Fibroblast of mammary gland (primary cell): ENCODE results near the gene SGPP1.

Experiments
- DNase-seq: peaks from one replicate; pipeline ENCODE4 v3.0.0-alpha.2; 2010; ENCODE audit warnings: low read depth
- H3K4me3 ChIP-seq: 2 replicates; pipeline ENCODE4 v1.5.1; 2011; ENCODE audit warnings: low read depth, mild to moderate bottlenecking, low read length, moderate library complexity; ENCODE audit not compliant: control insufficient read depth
- TF ChIP-seq, protein P1 (sequence below): conservative IDR thresholded peaks from 2 replicates; pipeline ENCODE4 v1.5.1; 2011; ENCODE audit warnings: low read depth, low read length, inconsistent platforms; ENCODE audit not compliant: control insufficient read depth, insufficient read depth

The SGPP1 gene

GRCh38 chr14:63656194-63656593, 71.7 kb downstream of the SGPP1 start:
- TF ChIP-seq, protein P1, sequence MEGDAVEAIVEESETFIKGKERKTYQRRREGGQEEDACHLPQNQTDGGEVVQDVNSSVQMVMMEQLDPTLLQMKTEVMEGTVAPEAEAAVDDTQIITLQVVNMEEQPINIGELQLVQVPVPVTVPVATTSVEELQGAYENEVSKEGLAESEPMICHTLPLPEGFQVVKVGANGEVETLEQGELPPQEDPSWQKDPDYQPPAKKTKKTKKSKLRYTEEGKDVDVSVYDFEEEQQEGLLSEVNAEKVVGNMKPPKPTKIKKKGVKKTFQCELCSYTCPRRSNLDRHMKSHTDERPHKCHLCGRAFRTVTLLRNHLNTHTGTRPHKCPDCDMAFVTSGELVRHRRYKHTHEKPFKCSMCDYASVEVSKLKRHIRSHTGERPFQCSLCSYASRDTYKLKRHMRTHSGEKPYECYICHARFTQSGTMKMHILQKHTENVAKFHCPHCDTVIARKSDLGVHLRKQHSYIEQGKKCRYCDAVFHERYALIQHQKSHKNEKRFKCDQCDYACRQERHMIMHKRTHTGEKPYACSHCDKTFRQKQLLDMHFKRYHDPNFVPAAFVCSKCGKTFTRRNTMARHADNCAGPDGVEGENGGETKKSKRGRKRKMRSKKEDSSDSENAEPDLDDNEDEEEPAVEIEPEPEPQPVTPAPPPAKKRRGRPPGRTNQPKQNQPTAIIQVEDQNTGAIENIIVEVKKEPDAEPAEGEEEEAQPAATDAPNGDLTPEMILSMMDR: no peak
- no peak for DNase-seq
- H3K4me3 ChIP-seq: no peak overlapping the region

GRCh38 chr14:63654936-63655335, 72.9 kb downstream of the SGPP1 start:
- DNase-seq: no peak
- no peak overlapping the region for H3K4me3 ChIP-seq
- TF ChIP-seq, protein P1: no peak

DNA sequence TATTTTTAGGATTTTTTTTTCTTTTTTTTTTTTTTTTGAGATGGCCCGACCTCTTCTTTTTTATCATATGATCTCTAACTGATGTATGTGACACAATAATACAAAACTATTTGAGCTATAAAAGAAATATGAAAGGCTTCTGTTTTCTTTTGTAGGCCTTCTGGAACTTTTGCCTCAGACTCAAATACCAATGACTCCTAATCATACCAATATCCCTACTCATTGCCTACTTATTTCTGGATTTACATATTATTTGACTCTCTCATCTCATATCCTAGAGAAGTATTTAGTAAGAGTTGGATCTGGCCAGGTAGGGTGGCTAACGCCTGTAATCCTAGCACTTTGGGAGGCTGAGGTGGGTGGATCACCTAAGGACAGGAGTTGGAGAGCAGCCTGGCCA, 73.5 kb downstream of the SGPP1 start:
- H3K4me3 ChIP-seq: no peak overlapping the region
- DNase-seq: peak; percentile 8
- TF ChIP-seq, protein P1: no peak

- TF ChIP-seq, protein P1: no peak
- DNase-seq: no peak
- no peak overlapping the region for H3K4me3 ChIP-seq
Observed at GRCh38 chr14:63652406-63652805, 75.5 kb downstream of the SGPP1 start.

DNA sequence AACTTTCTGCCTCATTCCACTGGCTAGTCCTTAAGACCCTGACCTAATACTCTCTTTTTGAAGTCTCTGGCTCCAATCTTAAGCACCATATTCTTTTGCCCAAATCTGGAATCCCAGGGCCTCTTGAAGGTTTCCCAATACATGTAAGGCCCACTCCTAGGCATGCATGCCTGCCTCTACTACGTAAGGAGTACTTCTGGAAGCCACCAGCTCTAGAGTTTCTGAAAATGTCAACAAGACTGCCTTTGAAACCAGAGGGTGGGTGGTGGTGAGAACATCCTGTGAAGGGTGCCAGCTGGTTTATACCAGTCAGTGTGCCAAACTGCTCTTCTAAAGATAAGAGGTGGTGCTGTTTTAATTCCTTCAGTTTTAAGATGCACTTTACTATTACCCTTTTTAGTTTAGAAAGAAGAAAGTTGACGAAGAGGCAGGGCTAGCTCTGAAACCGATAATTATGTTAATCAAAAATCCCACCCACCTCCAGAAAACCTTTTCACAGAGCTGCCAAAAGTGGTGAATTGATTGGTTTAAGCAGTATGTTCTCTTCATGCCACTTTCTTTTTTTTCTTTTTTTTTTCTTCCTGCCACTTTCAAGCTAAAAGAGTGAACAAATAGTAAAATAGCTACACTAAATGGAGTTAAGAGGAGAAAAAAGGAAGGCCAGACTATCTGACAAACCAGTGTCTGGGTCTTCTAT, 77.5 kb downstream of the SGPP1 start:
- TF ChIP-seq, protein P1: no peak
- no peak overlapping the region for H3K4me3 ChIP-seq
- no peak for DNase-seq

- no peak overlapping the region for H3K4me3 ChIP-seq
- TF ChIP-seq, protein P1: no peak
- DNase-seq: no peak
Observed at GRCh38 chr14:63647696-63648410, 80.0 kb downstream of the SGPP1 start.
